Upper lobe of left lung (tissue), 4 donors: ENCODE measurements around the gene DNASE1L2.

ENCODE experiments used
- POLR2A ChIP-seq, 4 donors: fragments of 450-650 bp; IDR thresholded peaks; one replicate each; pipeline ENCODE4 v1.5.1; 2016 to 2017; ENCODE audit warnings: antibody characterized with exemption in 4 of 4, mild to moderate bottlenecking in 2 of 4
- POLR2AphosphoS5 ChIP-seq, 2 donors: sonication (generic); formaldehyde crosslinking; IDR thresholded peaks; one replicate each; pipeline ENCODE4 v1.5.1; 2017; ENCODE audit warnings: antibody characterized with exemption in 2 of 2
- TF ChIP-seq, protein P1 (sequence below), 6 experiments: fragments of 450-650 bp in 4 of 6; fragments of 200-600 bp in 2 of 6; sonication (generic) in 2 of 6; IDR thresholded peaks; one replicate each; pipeline ENCODE4 v1.5.1; 2016 to 2019; ENCODE audit warnings: antibody characterized with exemption in 6 of 6

DNA sequence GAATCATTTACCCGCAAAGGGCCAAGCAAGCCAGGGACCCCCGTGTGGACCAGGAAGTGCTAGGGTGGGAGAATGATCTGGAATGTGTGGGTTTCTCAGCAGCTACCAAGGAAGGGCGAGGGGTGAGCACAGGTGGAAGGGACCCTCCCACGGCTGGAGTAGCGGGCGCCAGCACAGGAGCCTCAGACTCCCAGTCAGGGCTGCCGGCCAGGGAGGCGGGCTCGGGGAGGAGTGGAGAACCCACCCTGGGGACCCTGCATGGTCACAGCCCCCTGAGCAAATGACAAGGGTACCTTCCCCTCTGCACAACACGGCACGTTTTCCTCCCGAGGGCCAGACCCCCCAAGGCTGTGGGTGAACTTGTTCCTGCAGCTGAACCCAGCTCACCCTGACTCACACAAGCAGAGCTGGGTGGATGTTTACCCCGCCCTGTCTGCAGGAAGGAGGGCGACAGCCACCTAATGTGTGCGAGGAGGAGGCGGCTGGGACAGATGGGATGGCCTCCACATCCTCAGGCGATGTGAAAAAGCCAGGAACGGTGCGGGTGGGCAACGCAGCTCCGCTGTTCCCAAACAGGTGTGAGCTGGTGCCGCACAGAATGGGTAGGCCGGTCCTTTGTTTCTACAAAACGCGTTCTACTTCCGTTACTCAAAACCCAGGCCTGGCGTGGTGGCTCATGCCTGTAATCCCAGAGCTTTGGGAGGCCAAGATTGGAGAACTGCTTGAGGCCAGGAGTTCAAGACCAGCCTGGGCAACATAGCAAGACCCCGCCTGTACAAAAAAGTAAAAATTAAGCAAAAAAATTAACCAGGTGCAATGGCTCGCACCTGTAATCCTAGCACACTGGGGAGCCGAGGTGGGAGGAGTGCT is 8.9 kb downstream of the DNASE1L2 start:
- TF ChIP-seq, protein P1, sequence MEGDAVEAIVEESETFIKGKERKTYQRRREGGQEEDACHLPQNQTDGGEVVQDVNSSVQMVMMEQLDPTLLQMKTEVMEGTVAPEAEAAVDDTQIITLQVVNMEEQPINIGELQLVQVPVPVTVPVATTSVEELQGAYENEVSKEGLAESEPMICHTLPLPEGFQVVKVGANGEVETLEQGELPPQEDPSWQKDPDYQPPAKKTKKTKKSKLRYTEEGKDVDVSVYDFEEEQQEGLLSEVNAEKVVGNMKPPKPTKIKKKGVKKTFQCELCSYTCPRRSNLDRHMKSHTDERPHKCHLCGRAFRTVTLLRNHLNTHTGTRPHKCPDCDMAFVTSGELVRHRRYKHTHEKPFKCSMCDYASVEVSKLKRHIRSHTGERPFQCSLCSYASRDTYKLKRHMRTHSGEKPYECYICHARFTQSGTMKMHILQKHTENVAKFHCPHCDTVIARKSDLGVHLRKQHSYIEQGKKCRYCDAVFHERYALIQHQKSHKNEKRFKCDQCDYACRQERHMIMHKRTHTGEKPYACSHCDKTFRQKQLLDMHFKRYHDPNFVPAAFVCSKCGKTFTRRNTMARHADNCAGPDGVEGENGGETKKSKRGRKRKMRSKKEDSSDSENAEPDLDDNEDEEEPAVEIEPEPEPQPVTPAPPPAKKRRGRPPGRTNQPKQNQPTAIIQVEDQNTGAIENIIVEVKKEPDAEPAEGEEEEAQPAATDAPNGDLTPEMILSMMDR (IDR thresholded peaks at IDR 0.05) = no peak
- TF ChIP-seq POLR2A (IDR thresholded peaks at IDR 0.05) (no peak), POLR2AphosphoS5 (IDR thresholded peaks at IDR 0.05) (no peak)
